ENCODE measurements around the gene MTHFR. TPM values are rescaled to one million over a fixed set of nuclear protein-coding genes. Genes with fewer than 3 reads are reported as not detected.

MTHFR gene
- 75.1 and 89.3 TPM in 2 replicates for total RNA-seq

GRCh38 chr1:11805422-11806306 is at the start of gene MTHFR, which contains the start of gene CLCN6:
Gene MTHFR (minus strand): TSS chr1:11805964. CDS start chr1:11803116, 2,848 bp downstream.
Gene CLCN6 (plus strand): TSS chr1:11806191. CDS start chr1:11806263, 72 bp downstream.

DNA sequence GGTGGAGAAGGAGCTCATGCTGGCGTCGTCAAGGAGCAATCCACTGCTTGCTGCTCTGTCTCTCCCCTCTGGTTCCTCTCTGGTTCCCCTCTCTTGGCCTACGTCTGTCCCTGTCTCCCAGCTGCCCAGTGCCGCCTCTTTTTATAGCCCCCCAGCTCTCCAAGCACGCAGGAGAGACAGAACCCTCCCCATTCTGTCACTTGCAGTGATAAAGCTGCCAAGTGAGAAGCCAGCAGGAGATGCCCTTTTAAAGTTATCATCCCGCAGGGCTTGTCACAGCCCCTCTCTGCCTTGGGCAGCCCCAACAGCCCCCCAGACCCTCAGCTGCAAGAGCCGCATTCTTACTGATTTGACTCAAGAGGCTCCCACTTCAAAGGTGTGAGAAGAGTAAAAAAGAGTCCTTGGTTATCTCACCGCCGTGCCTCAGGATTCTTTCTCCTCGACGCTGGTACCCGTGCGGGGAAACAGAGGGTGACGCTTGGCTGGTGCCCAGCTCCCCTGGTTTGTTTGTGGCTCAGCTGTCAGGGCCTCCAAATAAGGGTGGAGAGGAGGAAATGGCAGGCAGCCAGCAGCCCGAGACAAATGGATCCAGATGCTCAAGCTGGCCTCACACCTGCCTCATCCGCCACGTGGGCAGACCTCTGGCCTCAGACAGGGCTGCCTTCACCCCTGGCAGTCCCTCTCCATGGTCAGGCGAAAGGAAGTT is 42.1 kb upstream of the MTHFR start, which contains the start of gene NPPA:
TSS of gene NPPA (minus strand) at position 117 of the 706 bp plus-strand sequence. CDS start at position 18, 99 bp downstream.

GRCh38 chr1:11761988-11762406 is 43.8 kb downstream of the MTHFR start, which contains the start of gene C1orf167:
Gene C1orf167 (plus strand): TSS chr1:11762193. CDS start chr1:11764401, 2,208 bp downstream.

GRCh38 chr1:11735854-11736745 is 69.7 kb downstream of the MTHFR start, which contains the start of gene AGTRAP:
Gene AGTRAP (plus strand): TSS chr1:11736136. CDS start chr1:11736209, 73 bp downstream.

Other genes starting within 250 kb of the MTHFR start
- 1.3 and 4.0 TPM in 2 replicates for gene FBXO2, start 151.5 kb downstream of the MTHFR start, total RNA-seq
- 9.6 and 28.8 TPM in 2 replicates for gene FBXO44, start 151.1 kb downstream of the MTHFR start, total RNA-seq
- gene FBXO6, start 141.8 kb downstream of the MTHFR start, total RNA-seq = 6.8 and 8.9 TPM in 2 replicates
- gene MAD2L2, start 124.8 kb downstream of the MTHFR start, total RNA-seq = 44.2 and 60.1 TPM in 2 replicates
- under 0.01 and 0.17 TPM in 2 replicates for gene DRAXIN, start 114.3 kb downstream of the MTHFR start, total RNA-seq
- 45.1 and 89.8 TPM in 2 replicates for gene AGTRAP, start 69.8 kb downstream of the MTHFR start, total RNA-seq
- gene C1orf167, start 43.8 kb downstream of the MTHFR start, total RNA-seq = 0.58 and 0.99 TPM in 2 replicates
- gene CLCN6, start 227 bp upstream of the MTHFR start, total RNA-seq = 16.2 and 22.5 TPM in 2 replicates
- gene NPPA, start 41.8 kb upstream of the MTHFR start, total RNA-seq = not detected in 2 replicates
- not detected in 2 replicates for gene NPPB, start 53.0 kb upstream of the MTHFR start, total RNA-seq
- 77.7 and 117 TPM in 2 replicates for gene KIAA2013, start 120.5 kb upstream of the MTHFR start, total RNA-seq
- gene PLOD1, start 128.8 kb upstream of the MTHFR start, total RNA-seq = 321 and 472 TPM in 2 replicates
- 69.5 and 76.3 TPM in 2 replicates for gene MFN2, start 174.5 kb upstream of the MTHFR start, total RNA-seq
- gene MIIP, start 213.5 kb upstream of the MTHFR start, total RNA-seq = 23.1 and 29.1 TPM in 2 replicates